GM18951 (cell line): ENCODE measurements around the gene DCAF11.
A peak's percentile ranks its signal among the peaks of the same experiment; 100 is the strongest.

Experiments used
- POLR2A ChIP-seq: IDR thresholded peaks from 4 replicates; pipeline ENCODE4 v1.6.1; 2011; ENCODE audit warnings: mild to moderate bottlenecking; ENCODE audit not compliant: insufficient read length, insufficient read depth; ENCODE audit errors: extremely low read depth
- in situ Hi-C: fragments of 300-500 bp; cut with MboI; formaldehyde crosslinking; loops from one replicate; pipeline ENCODE4 v1.12.0; 2022; ENCODE audit warnings: low sequenced_read_pairs, mixed read lengths, inconsistent platforms; ENCODE audit not compliant: unreplicated experiment

Gene DCAF11

GRCh38 chr14:24106672-24107271 is 7.8 kb upstream of the DCAF11 start:
- in situ Hi-C loops, result no loop called here
- no peak for TF ChIP-seq POLR2A

GRCh38 chr14:24108336-24108874 is 6.2 kb upstream of the DCAF11 start:
- in situ Hi-C loops, result no loop called here
- no peak for TF ChIP-seq POLR2A

- in situ Hi-C loops, result no loop called here
Measured at GRCh38 chr14:24110060-24110459, 4.5 kb upstream of the DCAF11 start.

GRCh38 chr14:24110523-24110922 is 4.1 kb upstream of the DCAF11 start:
- in situ Hi-C loops, result no loop called here
- no peak for TF ChIP-seq POLR2A

More at GRCh38 chr14:24110060-24110459, 4.5 kb upstream of the DCAF11 start:
- no peak for TF ChIP-seq POLR2A

- no peak for TF ChIP-seq POLR2A
- in situ Hi-C loops, result no loop called here
Measured at GRCh38 chr14:24113379-24113800, 1.2 kb upstream of the DCAF11 start.

GRCh38 chr14:24113801-24114531 is 611 bp upstream of the DCAF11 start:
- TF ChIP-seq POLR2A, result peak; percentile 73
- in situ Hi-C loops, result no loop called here

- in situ Hi-C loops, result no loop called here
- no peak for TF ChIP-seq POLR2A
Measured at GRCh38 chr14:24115422-24116127, 998 bp downstream of the DCAF11 start.

GRCh38 chr14:24116128-24116814 is 1.7 kb downstream of the DCAF11 start:
- TF ChIP-seq POLR2A, result no peak
- in situ Hi-C loops, result no loop called here

GRCh38 chr14:24117179-24117578 is 2.6 kb downstream of the DCAF11 start:
- in situ Hi-C loops, result no loop called here
- TF ChIP-seq POLR2A, result no peak

GRCh38 chr14:24119691-24120090 is 5.1 kb downstream of the DCAF11 start:
- in situ Hi-C loops, result no loop called here
- no peak for TF ChIP-seq POLR2A

GRCh38 chr14:24121210-24121609 is 6.6 kb downstream of the DCAF11 start:
- TF ChIP-seq POLR2A, result no peak
- in situ Hi-C loops, result no loop called here

GRCh38 chr14:24122416-24122815 is 7.8 kb downstream of the DCAF11 start:
- TF ChIP-seq POLR2A, result no peak
- in situ Hi-C loops, result no loop called here

- in situ Hi-C loops, result no loop called here
- no peak for TF ChIP-seq POLR2A
Measured at GRCh38 chr14:24122898-24123297, 8.3 kb downstream of the DCAF11 start.
